GM10266 (cell line): Measurements from ENCODE around the gene DLX2.

Experiments used
- DNase-seq: peaks from one replicate; pipeline ENCODE4 v3.0.0; 2012; ENCODE audit errors: extremely low spot score
- CTCF ChIP-seq: IDR thresholded peaks from 2 replicates; pipeline ENCODE4 v1.5.1; 2012; ENCODE audit warnings: mild to moderate bottlenecking, low read depth; ENCODE audit not compliant: control insufficient read depth, insufficient read depth; ENCODE audit errors: missing control alignments

Gene DLX2

DNA sequence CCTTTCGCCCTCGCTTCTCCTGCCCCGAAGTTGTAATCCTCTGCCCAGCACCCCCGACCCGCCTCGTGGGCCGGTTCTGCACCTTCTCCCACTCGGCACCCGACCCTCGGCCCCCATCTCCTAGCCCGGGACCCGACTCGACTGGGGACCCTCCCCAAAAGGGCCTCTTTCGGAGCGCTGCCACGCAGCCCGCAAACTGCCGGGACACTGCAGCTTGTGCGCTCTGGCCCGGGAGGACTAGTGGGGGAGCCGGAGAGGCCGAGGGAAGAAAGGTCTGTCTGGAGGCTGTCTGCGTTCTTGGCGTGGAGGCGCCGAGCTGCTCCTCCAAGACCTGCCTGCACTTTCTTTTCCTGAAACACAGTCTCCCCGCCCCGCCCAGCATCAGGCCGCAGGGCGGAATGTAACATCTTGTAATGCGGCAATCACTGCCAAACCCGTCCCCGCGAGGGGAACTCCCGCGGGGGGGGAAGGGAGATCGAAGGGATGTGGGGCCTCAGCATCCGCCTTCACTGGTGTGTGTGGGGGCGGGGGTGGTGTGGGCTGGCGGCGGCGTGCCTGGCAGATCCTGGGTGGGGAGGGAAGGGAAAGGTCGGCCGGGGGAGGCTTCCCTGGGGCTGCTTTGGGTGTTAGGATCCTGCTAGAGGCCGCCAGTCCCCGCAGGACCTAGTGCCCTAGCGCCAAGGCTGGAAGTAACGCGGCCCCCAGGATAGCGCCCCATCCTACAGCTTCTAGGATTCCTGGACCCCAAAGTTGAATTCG, 7.4 kb downstream of the DLX2 start:
- TF ChIP-seq CTCF: no peak

GRCh38 chr2:172094294-172095145, 8.2 kb downstream of the DLX2 start:
- TF ChIP-seq CTCF: no peak
- DNase-seq: peak; percentile 59

More for the DNA sequence above, 7.4 kb downstream of the DLX2 start:
- peak; percentile 80 for DNase-seq

- DNase-seq: peak; percentile 26
- TF ChIP-seq CTCF: no peak
Measured at GRCh38 chr2:172093416-172094293, 9.0 kb downstream of the DLX2 start.

DNA sequence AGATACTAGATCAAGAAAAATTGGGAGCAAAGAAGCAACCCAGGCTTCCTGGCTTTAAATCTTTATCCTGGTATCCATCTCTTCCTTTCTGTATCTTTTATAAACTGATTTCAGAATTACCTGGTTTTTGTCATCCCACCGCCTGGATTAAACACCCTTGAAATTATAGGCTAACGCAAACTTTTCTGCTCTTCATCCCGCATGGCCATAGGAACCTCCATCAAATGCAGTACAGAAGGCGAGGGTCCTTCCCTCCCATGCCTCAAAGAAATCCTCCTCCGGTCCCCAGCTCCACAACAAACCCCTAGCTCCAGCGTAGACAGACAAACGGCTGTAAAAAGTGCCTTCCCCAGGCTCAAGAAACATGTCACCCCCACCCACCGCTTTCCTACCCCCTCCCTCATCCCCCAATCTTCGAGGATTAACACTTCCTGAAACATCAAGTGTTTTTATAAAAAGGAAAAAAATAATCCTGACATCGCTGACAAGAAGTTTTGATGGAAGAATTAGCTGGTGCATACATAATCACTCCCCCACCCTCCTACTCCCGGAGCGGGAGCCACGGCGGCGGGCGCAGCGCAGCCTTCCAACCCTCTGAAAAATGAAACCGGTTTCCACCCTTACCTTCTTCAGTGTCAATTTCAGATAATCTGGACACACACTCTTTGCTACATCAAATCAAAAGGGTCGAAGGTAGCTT, 9.8 kb downstream of the DLX2 start:
- TF ChIP-seq CTCF: no peak
- peak; percentile 23 for DNase-seq

- TF ChIP-seq CTCF: no peak
- no peak for DNase-seq
Measured at GRCh38 chr2:172091761-172092566, 10.7 kb downstream of the DLX2 start.
